ENCODE results near the gene SLC22A31.
"Not testable (repeated sequence)": the region's sequence is repeated elsewhere in the genome, so short reads cannot be mapped to it uniquely, and the experiment has no call there.

DNA sequence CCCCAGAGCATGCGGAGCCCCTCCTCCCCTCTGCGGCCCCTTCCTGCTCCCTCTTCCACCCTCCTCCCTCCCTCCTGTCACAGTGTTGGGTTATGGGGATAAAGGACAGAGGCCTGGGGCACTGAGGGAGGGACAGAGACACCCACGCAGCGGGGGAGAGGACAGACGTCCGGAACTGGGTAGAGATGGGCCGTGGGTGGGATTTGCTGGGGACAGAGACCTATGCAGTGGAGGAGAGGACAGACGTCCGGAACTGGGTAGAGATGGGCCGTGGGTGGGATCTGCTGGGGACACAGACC is 34.7 kb downstream of the SLC22A31 start:
- not testable (repeated sequence) for TF ChIP-seq TCF7L2 (IDR thresholded peaks at IDR 0.05; ENCODE audit: borderline replicate concordance, extremely low read depth, insufficient read depth, insufficient read length); ZNF274 (IDR thresholded peaks at IDR 0.05; ENCODE audit: low read depth, low read length); SP1 (IDR thresholded peaks at IDR 0.05; ENCODE audit: low read depth); POLR2AphosphoS5 (IDR thresholded peaks at IDR 0.05; ENCODE audit: low read depth, low read length); POLR2A (IDR thresholded peaks at IDR 0.05; ENCODE audit: borderline replicate concordance, extremely low read depth, insufficient read depth, insufficient read length); EZH2 (IDR thresholded peaks at IDR 0.05); RAD21 (IDR thresholded peaks at IDR 0.05; ENCODE audit: low read depth); EZH2phosphoT487 (IDR thresholded peaks at IDR 0.05; ENCODE audit: borderline replicate concordance); JUND (IDR thresholded peaks at IDR 0.05); ZFX (IDR thresholded peaks at IDR 0.05)
- TF ChIP-seq, protein P1, sequence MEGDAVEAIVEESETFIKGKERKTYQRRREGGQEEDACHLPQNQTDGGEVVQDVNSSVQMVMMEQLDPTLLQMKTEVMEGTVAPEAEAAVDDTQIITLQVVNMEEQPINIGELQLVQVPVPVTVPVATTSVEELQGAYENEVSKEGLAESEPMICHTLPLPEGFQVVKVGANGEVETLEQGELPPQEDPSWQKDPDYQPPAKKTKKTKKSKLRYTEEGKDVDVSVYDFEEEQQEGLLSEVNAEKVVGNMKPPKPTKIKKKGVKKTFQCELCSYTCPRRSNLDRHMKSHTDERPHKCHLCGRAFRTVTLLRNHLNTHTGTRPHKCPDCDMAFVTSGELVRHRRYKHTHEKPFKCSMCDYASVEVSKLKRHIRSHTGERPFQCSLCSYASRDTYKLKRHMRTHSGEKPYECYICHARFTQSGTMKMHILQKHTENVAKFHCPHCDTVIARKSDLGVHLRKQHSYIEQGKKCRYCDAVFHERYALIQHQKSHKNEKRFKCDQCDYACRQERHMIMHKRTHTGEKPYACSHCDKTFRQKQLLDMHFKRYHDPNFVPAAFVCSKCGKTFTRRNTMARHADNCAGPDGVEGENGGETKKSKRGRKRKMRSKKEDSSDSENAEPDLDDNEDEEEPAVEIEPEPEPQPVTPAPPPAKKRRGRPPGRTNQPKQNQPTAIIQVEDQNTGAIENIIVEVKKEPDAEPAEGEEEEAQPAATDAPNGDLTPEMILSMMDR (IDR thresholded peaks at IDR 0.05 in 2 of 3, conservative IDR thresholded peaks at IDR 0.05 in 1 of 3; ENCODE audit: borderline replicate concordance in 1 of 3, insufficient read depth in 1 of 3, low read depth in 2 of 3, low read length in 2 of 3) = not testable (repeated sequence)
- TF ChIP-seq, protein P2, sequence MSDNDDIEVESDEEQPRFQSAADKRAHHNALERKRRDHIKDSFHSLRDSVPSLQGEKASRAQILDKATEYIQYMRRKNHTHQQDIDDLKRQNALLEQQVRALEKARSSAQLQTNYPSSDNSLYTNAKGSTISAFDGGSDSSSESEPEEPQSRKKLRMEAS (IDR thresholded peaks at IDR 0.05) = not testable (repeated sequence)

All from HCT116 (cell line).